Lower lobe of right lung (tissue), 2 donors: ENCODE results near the gene SARDH. TPM values are rescaled to one million over a fixed set of nuclear protein-coding genes. Genes with fewer than 3 reads are reported as not detected.

Source experiments
- ATAC-seq, 2 donors: fragments of 200-7000 bp; cut with Tn5 transposase; one replicate each; pipeline ENCODE4 v1.9.1; 2020 to 2022; ENCODE audit warnings: mild to moderate bottlenecking in 2 of 2, moderate library complexity in 2 of 2
- DNase-seq: peaks from one replicate; pipeline ENCODE4 v3.0.0-alpha.2; 2020
- H3K27ac ChIP-seq: fragments of 200-600 bp; one replicate; pipeline ENCODE4 v1.8.0; 2022
- H3K27me3 ChIP-seq: fragments of 200-600 bp; one replicate; pipeline ENCODE4 v1.8.0; 2022; ENCODE audit warnings: low read depth
- H3K36me3 ChIP-seq: fragments of 200-600 bp; one replicate; pipeline ENCODE4 v1.8.0; 2022; ENCODE audit warnings: mild to moderate bottlenecking
- H3K4me1 ChIP-seq: fragments of 200-600 bp; one replicate; pipeline ENCODE4 v1.8.0; 2022
- H3K4me3 ChIP-seq: fragments of 200-600 bp; one replicate; pipeline ENCODE4 v1.8.0; 2022; ENCODE audit warnings: mild to moderate bottlenecking
- H3K9me3 ChIP-seq: fragments of 200-600 bp; one replicate; pipeline ENCODE4 v1.8.0; 2022
- CTCF ChIP-seq: fragments of 200-600 bp; IDR thresholded peaks from one replicate; pipeline ENCODE4 v1.8.0; 2022; ENCODE audit warnings: antibody characterized with exemption, mild to moderate bottlenecking
- intact Hi-C: fragments of 100-400 bp; cut with DNase I; formaldehyde crosslinking; loops from one replicate; pipeline ENCODE4 v1.11.0; 2022
- total RNA-seq: library from RNA; stranded (reverse); fragmentation: NEBNext Ultra II Directional; extraction: Animal tissue kit (Norgen Biotek cat#: 25700); gene quantifications from one replicate; pipeline ENCODE4 v1.2.1, GENCODE V29; 2021
- donor health status: DM: no; HTN: yes; CAD: no; lungs with severe emphysema.

Gene SARDH
- total RNA-seq, 1 donor from 2014 or later = 3.4 TPM

- Histone ChIP-seq H3K4me3 (no peak overlapping the region), H3K4me1 (no peaks in the 10 kb centered on the region), H3K9me3 (no peaks in the 10 kb centered on the region), H3K27ac (no peak overlapping the region), H3K27me3 (no peaks in the 10 kb centered on the region), H3K36me3 (no peaks in the 10 kb centered on the region)
- TF ChIP-seq CTCF = no peak
- ATAC-seq = no peak
- intact Hi-C loops = no loop called here
- DNase-seq = no peak
Observed at GRCh38 chr9:133638711-133639110, 99.4 kb downstream of the SARDH start.

- ATAC-seq (no peak), DNase-seq (no peak)
- no peaks in the 10 kb centered on the region for H3K36me3 ChIP-seq
- H3K27me3 ChIP-seq = no peaks in the 10 kb centered on the region
- no peak overlapping the region for H3K27ac ChIP-seq
- no peaks in the 10 kb centered on the region for H3K4me1 ChIP-seq
- H3K4me3 ChIP-seq = no peak overlapping the region
- no peak for TF ChIP-seq CTCF
- H3K9me3 ChIP-seq = no peaks in the 10 kb centered on the region
- intact Hi-C loops = no loop called here
Observed at GRCh38 chr9:133638076-133638475, 100.1 kb downstream of the SARDH start.

GRCh38 chr9:133637451-133638055, 100.6 kb downstream of the SARDH start:
- no peak for DNase-seq
- intact Hi-C loops = no loop called here
- Histone ChIP-seq H3K4me1 (no peaks in the 10 kb centered on the region), H3K36me3 (no peaks in the 10 kb centered on the region), H3K4me3 (no peak overlapping the region), H3K27me3 (no peaks in the 10 kb centered on the region), H3K9me3 (no peaks in the 10 kb centered on the region), H3K27ac (no peak overlapping the region)
- TF ChIP-seq CTCF = no peak
- no peak for ATAC-seq

- DNase-seq = no peak
- no peaks in the 10 kb centered on the region for H3K27me3 ChIP-seq
- H3K36me3 ChIP-seq = no peaks in the 10 kb centered on the region
- no peak for TF ChIP-seq CTCF
- no peak overlapping the region for H3K27ac ChIP-seq
- no peak for ATAC-seq
- H3K4me1 ChIP-seq = no peaks in the 10 kb centered on the region
- intact Hi-C loops = no loop called here
- no peak overlapping the region for H3K4me3 ChIP-seq
- no peaks in the 10 kb centered on the region for H3K9me3 ChIP-seq
Observed at GRCh38 chr9:133636902-133637301, 101.2 kb downstream of the SARDH start.

- no peak for TF ChIP-seq CTCF
- Histone ChIP-seq H3K36me3 (no peaks in the 10 kb centered on the region), H3K9me3 (no peaks in the 10 kb centered on the region), H3K4me1 (no peaks in the 10 kb centered on the region), H3K4me3 (no peak within 1 kb of the TSS), H3K27ac (no peak within 1 kb of the TSS), H3K27me3 (no peaks in the 10 kb centered on the region)
- intact Hi-C loops = no loop called here
- DNase-seq = no peak
- no peak for ATAC-seq
Observed at GRCh38 chr9:133635533-133636531, 102.3 kb downstream of the SARDH start, which contains the start of gene DBH. Gene DBH (plus strand): TSS chr9:133636363. CDS start chr9:133636372, 9 bp downstream.
